Activated CD8-positive, alpha-beta memory T cell treated with anti-CD3 and anti-CD28 coated beads, Interleukin-2, amount 50 U/mL, for 1 hour (primary cell): ENCODE results near the gene WIPI1.

ENCODE experiments used
- DNase-seq: peaks from one replicate; pipeline ENCODE4 v3.0.0-alpha.2; 2020; ENCODE audit errors: extremely low read depth

The WIPI1 gene

GRCh38 chr17:68437979-68438822 is 19.1 kb downstream of the WIPI1 start:
- no peak for DNase-seq

- DNase-seq, result peak; percentile 60
Observed at GRCh38 chr17:68435876-68436842, 21.1 kb downstream of the WIPI1 start.

- DNase-seq, result no peak
Observed at GRCh38 chr17:68435361-68435760, 21.9 kb downstream of the WIPI1 start.

- no peak for DNase-seq
Observed at GRCh38 chr17:68433911-68434508, 23.3 kb downstream of the WIPI1 start.

- DNase-seq, result no peak
Observed at GRCh38 chr17:68433211-68433610, 24.1 kb downstream of the WIPI1 start.

- no peak for DNase-seq
Observed at GRCh38 chr17:68432086-68432864, 25.0 kb downstream of the WIPI1 start.

- no peak for DNase-seq
Observed at GRCh38 chr17:68431661-68432071, 25.6 kb downstream of the WIPI1 start.

- no peak for DNase-seq
Observed at GRCh38 chr17:68431045-68431608, 26.2 kb downstream of the WIPI1 start.

GRCh38 chr17:68429881-68430280 is 27.4 kb downstream of the WIPI1 start:
- no peak for DNase-seq

- DNase-seq, result no peak
Observed at GRCh38 chr17:68428498-68429172, 28.7 kb downstream of the WIPI1 start.

GRCh38 chr17:68427575-68427974 is 29.7 kb downstream of the WIPI1 start:
- DNase-seq, result no peak

- no peak for DNase-seq
Observed at GRCh38 chr17:68425979-68426378, 31.3 kb downstream of the WIPI1 start.

GRCh38 chr17:68424861-68425260 is 32.4 kb downstream of the WIPI1 start:
- DNase-seq, result no peak

GRCh38 chr17:68424203-68424602 is 33.1 kb downstream of the WIPI1 start:
- DNase-seq, result no peak

- DNase-seq, result no peak
Observed at GRCh38 chr17:68423251-68423650, 34.0 kb downstream of the WIPI1 start.

- no peak for DNase-seq
Observed at GRCh38 chr17:68422821-68423220, 34.5 kb downstream of the WIPI1 start.

GRCh38 chr17:68421486-68421885 is 35.8 kb downstream of the WIPI1 start:
- no peak for DNase-seq

- DNase-seq, result no peak
Observed at GRCh38 chr17:68420065-68420464, 37.2 kb downstream of the WIPI1 start.

GRCh38 chr17:68418876-68419275 is 38.4 kb downstream of the WIPI1 start:
- no peak for DNase-seq

GRCh38 chr17:68417317-68417716 is 40.0 kb downstream of the WIPI1 start:
- DNase-seq, result no peak
